ENCODE results near the gene ATG14.
"Not testable (repeated sequence)": the region's sequence is repeated elsewhere in the genome, so short reads cannot be mapped to it uniquely, and the experiment has no call there.

The ATG14 gene

GRCh38 chr14:55411426-55412389 is at the start of gene ATG14:
TSS of gene ATG14 (minus strand) at chr14:55411830. CDS start at chr14:55411822, 8 bp downstream.
- peak; percentile 90 for DNase-seq (ENCODE audit: low spot score)

GRCh38 chr14:55458800-55459515 is 47.3 kb upstream of the ATG14 start:
- DNase-seq (ENCODE audit: low spot score), result no peak

- no peak for DNase-seq (ENCODE audit: low spot score)
Measured at GRCh38 chr14:55457496-55457895, 45.9 kb upstream of the ATG14 start.

GRCh38 chr14:55456411-55456810 is 44.8 kb upstream of the ATG14 start:
- not testable (repeated sequence) for DNase-seq (ENCODE audit: low spot score)

GRCh38 chr14:55454264-55455002 is 42.8 kb upstream of the ATG14 start:
- no peak for DNase-seq (ENCODE audit: low spot score)

GRCh38 chr14:55451950-55452349 is 40.3 kb upstream of the ATG14 start:
- DNase-seq (ENCODE audit: low spot score), result no peak

GRCh38 chr14:55451398-55451797 is 39.8 kb upstream of the ATG14 start:
- no peak for DNase-seq (ENCODE audit: low spot score)

GRCh38 chr14:55450987-55451386 is 39.4 kb upstream of the ATG14 start:
- DNase-seq (ENCODE audit: low spot score), result no peak

- no peak for DNase-seq (ENCODE audit: low spot score)
Measured at GRCh38 chr14:55450539-55450938, 38.9 kb upstream of the ATG14 start.

GRCh38 chr14:55450124-55450523 is 38.5 kb upstream of the ATG14 start:
- no peak for DNase-seq (ENCODE audit: low spot score)

- DNase-seq (ENCODE audit: low spot score), result no peak
Measured at GRCh38 chr14:55449116-55449515, 37.5 kb upstream of the ATG14 start.

GRCh38 chr14:55448141-55448614 is 36.5 kb upstream of the ATG14 start:
- no peak for DNase-seq (ENCODE audit: low spot score)

- DNase-seq (ENCODE audit: low spot score), result no peak
Measured at GRCh38 chr14:55446833-55447232, 35.2 kb upstream of the ATG14 start.

GRCh38 chr14:55446127-55446736 is 34.6 kb upstream of the ATG14 start:
- DNase-seq (ENCODE audit: low spot score), result peak; percentile 69

GRCh38 chr14:55441286-55441685 is 29.7 kb upstream of the ATG14 start:
- no peak for DNase-seq (ENCODE audit: low spot score)

- peak; percentile 46 for DNase-seq (ENCODE audit: low spot score)
Measured at GRCh38 chr14:55440385-55440784, 28.8 kb upstream of the ATG14 start, which contains the start of gene TBPL2. TSS of gene TBPL2 (minus strand) at chr14:55440616. CDS start at chr14:55440449, 167 bp downstream.

GRCh38 chr14:55438066-55438683 is 26.5 kb upstream of the ATG14 start:
- peak; percentile 57 for DNase-seq (ENCODE audit: low spot score)

- DNase-seq (ENCODE audit: low spot score), result no peak
Measured at GRCh38 chr14:55436931-55437330, 25.3 kb upstream of the ATG14 start.

GRCh38 chr14:55436519-55436918 is 24.9 kb upstream of the ATG14 start:
- DNase-seq (ENCODE audit: low spot score), result no peak

GRCh38 chr14:55434805-55435174 is 23.2 kb upstream of the ATG14 start:
- DNase-seq (ENCODE audit: low spot score), result no peak

All from HuH-7 (cell line).